GM12872 (cell line): ENCODE data around the gene AMDHD2.
A peak's percentile ranks its signal among the peaks of the same experiment; 100 is the strongest.

Source experiments
- CTCF ChIP-seq: IDR thresholded peaks from 3 replicates; pipeline ENCODE4 v1.5.1; 2011; ENCODE audit warnings: low read depth, mild to moderate bottlenecking, low read length, moderate library complexity; ENCODE audit not compliant: insufficient read depth

The AMDHD2 gene

GRCh38 chr16:2539845-2540458 lies 19.8 kb downstream of the AMDHD2 start:
- TF ChIP-seq CTCF: peak; percentile 55

DNA sequence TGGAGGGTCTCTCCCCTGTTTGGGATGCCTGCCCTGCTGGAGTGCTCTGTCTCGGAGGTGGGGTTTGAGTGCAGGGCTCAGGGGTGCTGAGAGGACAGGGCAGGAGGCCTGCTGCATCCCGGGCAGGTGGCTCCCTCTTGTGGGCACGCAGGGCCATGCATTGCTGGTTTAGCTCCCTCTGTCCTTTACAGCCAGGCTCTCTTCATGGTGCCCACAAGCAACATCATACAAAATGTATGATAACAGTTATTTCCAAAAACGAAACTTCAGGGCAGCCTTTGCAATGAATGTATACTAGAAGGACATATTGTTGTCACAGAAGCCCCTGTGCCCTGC lies 40.6 kb downstream of the AMDHD2 start:
- TF ChIP-seq CTCF: peak; percentile 30; the same call in 2 of the 3 replicates
